Endothelial cell of umbilical vein (primary cell): Measurements from ENCODE around the gene DLL4.
"Not testable (repeated sequence)": the region's sequence is repeated elsewhere in the genome, so short reads cannot be mapped to it uniquely, and the experiment has no call there.

Source experiments
- CTCF ChIP-seq, 2 donors: IDR thresholded peaks; 1 replicate in 1 of 2; 2 replicates in 1 of 2; pipeline ENCODE4 v1.5.1; 2011; ENCODE audit warnings: low read length in 2 of 2, mild to moderate bottlenecking in 2 of 2, moderate library complexity in 2 of 2, control low read depth in 1 of 2, inconsistent platforms in 1 of 2, low read depth in 1 of 2; ENCODE audit not compliant: insufficient read depth in 1 of 2; ENCODE audit errors: extremely low read depth in 1 of 2
- EZH2 ChIP-seq: IDR thresholded peaks from 2 replicates; pipeline ENCODE4 v1.6.1; 2012; ENCODE audit warnings: borderline replicate concordance, low read depth, mild to moderate bottlenecking, moderate library complexity, low read length, inconsistent platforms; ENCODE audit not compliant: severe bottlenecking
- JUN ChIP-seq: IDR thresholded peaks from 2 replicates; pipeline ENCODE4 v1.6.1; 2011; ENCODE audit warnings: borderline replicate concordance, low read depth; ENCODE audit not compliant: insufficient read length, insufficient read depth
- MYC ChIP-seq: IDR thresholded peaks from one replicate; pipeline ENCODE4 v1.6.1; 2011; ENCODE audit warnings: mild to moderate bottlenecking, low read depth, low read length
- POLR2A ChIP-seq: IDR thresholded peaks from 2 replicates; pipeline ENCODE4 v1.6.1; 2012; ENCODE audit warnings: low read depth, mild to moderate bottlenecking, control low read depth, low read length

GRCh38 chr15:40954158-40954848 is 25.2 kb downstream of the DLL4 start:
- TF ChIP-seq CTCF (IDR thresholded peaks at IDR 0.05; ENCODE audit: extremely low read depth in 1 of 2, insufficient read depth in 1 of 2, low read depth in 1 of 2, low read length in 2 of 2); POLR2A; EZH2; JUN; MYC: not testable (repeated sequence)
